Fibroblast of the conjunctiva (primary cell): ENCODE results near the gene LAMB4.

Experiments used
- DNase-seq: peaks from one replicate; pipeline ENCODE4 v3.0.0-alpha.2; 2010; ENCODE audit warnings: low read depth

Gene LAMB4

GRCh38 chr7:108079648-108080591 is 50.2 kb downstream of the LAMB4 start:
- peak; percentile 90 for DNase-seq

- DNase-seq = no peak
Measured at GRCh38 chr7:108079276-108079647, 50.9 kb downstream of the LAMB4 start.

GRCh38 chr7:108078691-108079090 is 51.5 kb downstream of the LAMB4 start:
- no peak for DNase-seq

- no peak for DNase-seq
Measured at GRCh38 chr7:108078211-108078673, 51.9 kb downstream of the LAMB4 start.

GRCh38 chr7:108077709-108078108 is 52.5 kb downstream of the LAMB4 start:
- no peak for DNase-seq

- DNase-seq = no peak
Measured at GRCh38 chr7:108076156-108076555, 54.0 kb downstream of the LAMB4 start.

- no peak for DNase-seq
Measured at GRCh38 chr7:108073305-108074070, 56.7 kb downstream of the LAMB4 start.

- DNase-seq = no peak
Measured at GRCh38 chr7:108072739-108073138, 57.4 kb downstream of the LAMB4 start.

GRCh38 chr7:108072116-108072515 is 58.0 kb downstream of the LAMB4 start:
- DNase-seq = no peak

- DNase-seq = no peak
Measured at GRCh38 chr7:108071551-108071950, 58.6 kb downstream of the LAMB4 start.

- no peak for DNase-seq
Measured at GRCh38 chr7:108069646-108070045, 60.5 kb downstream of the LAMB4 start.

- no peak for DNase-seq
Measured at GRCh38 chr7:108067844-108068243, 62.3 kb downstream of the LAMB4 start.

- DNase-seq = no peak
Measured at GRCh38 chr7:108066486-108066885, 63.7 kb downstream of the LAMB4 start.

GRCh38 chr7:108063520-108063933 is 66.6 kb downstream of the LAMB4 start:
- DNase-seq = no peak

GRCh38 chr7:108062250-108063014 is 67.7 kb downstream of the LAMB4 start:
- no peak for DNase-seq

- no peak for DNase-seq
Measured at GRCh38 chr7:108059526-108059925, 70.6 kb downstream of the LAMB4 start.

GRCh38 chr7:108057951-108058481 is 72.1 kb downstream of the LAMB4 start:
- DNase-seq = no peak

- no peak for DNase-seq
Measured at GRCh38 chr7:108055611-108056021, 74.5 kb downstream of the LAMB4 start.

- no peak for DNase-seq
Measured at GRCh38 chr7:108054537-108054936, 75.6 kb downstream of the LAMB4 start.

GRCh38 chr7:108053250-108053649 is 76.9 kb downstream of the LAMB4 start:
- no peak for DNase-seq

- no peak for DNase-seq
Measured at GRCh38 chr7:108051454-108051853, 78.7 kb downstream of the LAMB4 start.

- DNase-seq = no peak
Measured at GRCh38 chr7:108049962-108050361, 80.2 kb downstream of the LAMB4 start.
